Measurements from ENCODE around the gene NAALADL1.

NAALADL1 gene

GRCh38 chr11:65021509-65021908 is 36.8 kb downstream of the NAALADL1 start:
- no peak for DNase-seq (ENCODE audit: low read depth)
- TF ChIP-seq, protein P1, sequence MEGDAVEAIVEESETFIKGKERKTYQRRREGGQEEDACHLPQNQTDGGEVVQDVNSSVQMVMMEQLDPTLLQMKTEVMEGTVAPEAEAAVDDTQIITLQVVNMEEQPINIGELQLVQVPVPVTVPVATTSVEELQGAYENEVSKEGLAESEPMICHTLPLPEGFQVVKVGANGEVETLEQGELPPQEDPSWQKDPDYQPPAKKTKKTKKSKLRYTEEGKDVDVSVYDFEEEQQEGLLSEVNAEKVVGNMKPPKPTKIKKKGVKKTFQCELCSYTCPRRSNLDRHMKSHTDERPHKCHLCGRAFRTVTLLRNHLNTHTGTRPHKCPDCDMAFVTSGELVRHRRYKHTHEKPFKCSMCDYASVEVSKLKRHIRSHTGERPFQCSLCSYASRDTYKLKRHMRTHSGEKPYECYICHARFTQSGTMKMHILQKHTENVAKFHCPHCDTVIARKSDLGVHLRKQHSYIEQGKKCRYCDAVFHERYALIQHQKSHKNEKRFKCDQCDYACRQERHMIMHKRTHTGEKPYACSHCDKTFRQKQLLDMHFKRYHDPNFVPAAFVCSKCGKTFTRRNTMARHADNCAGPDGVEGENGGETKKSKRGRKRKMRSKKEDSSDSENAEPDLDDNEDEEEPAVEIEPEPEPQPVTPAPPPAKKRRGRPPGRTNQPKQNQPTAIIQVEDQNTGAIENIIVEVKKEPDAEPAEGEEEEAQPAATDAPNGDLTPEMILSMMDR (IDR thresholded peaks at IDR 0.05; ENCODE audit: low read depth, low read length) = no peak
- TF ChIP-seq MYC (IDR thresholded peaks at IDR 0.05; ENCODE audit: low read depth, low read length) (no peak), POLR2A (IDR thresholded peaks at IDR 0.05; ENCODE audit: extremely low read depth, insufficient read length) (no peak), MAX (IDR thresholded peaks at IDR 0.05; ENCODE audit: low read depth, low read length) (no peak)
- no peak overlapping the region for H3K4me3 ChIP-seq (ENCODE audit: low read depth, low read length)

DNA sequence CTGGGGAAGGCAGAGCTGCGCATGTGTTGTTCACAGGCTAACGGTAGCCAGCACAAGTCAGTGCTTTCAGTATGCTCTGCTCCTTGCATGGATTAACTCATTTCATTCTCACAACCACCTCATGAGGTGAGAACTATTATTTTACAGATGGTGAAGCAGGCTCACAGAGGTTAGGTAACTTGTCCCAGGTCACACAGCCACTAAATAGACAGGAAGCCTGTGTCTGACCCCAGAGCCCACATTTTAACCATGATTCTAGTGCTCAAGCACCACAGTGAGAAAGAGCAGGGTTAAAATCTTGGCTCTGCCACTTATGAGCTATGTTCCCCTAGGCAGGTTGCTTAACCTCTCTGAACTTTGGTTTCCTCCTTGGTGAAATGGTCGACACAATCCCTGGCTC is 37.4 kb downstream of the NAALADL1 start:
- H3K4me3 ChIP-seq (ENCODE audit: low read depth, low read length) = no peak overlapping the region
- peak; percentile 43 for DNase-seq (ENCODE audit: low read depth)
- no peak for TF ChIP-seq MYC (IDR thresholded peaks at IDR 0.05; ENCODE audit: low read depth, low read length)
- no peak for TF ChIP-seq MAX (IDR thresholded peaks at IDR 0.05; ENCODE audit: low read depth, low read length)
- TF ChIP-seq, protein P1 (IDR thresholded peaks at IDR 0.05; ENCODE audit: low read depth, low read length) = no peak
- no peak for TF ChIP-seq POLR2A (IDR thresholded peaks at IDR 0.05; ENCODE audit: extremely low read depth, insufficient read length)

DNA sequence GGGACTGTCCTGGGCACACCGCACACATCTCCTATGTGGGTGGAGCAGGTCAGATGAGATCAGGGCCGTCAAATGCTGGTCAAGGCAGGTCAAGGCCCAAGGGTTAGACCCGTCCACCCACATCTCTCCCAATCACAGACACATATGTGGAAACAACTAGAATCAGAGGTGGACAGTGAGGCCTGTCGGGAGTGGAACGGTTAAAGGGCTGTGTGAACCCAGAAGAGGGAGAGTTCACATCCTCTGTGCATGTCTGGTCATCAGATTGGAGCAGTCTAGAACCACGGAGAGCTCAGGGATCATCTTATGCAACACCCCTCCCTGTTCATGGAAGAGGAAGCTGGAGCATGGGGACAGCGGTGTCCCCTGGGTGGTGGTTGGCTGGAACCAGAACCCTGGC is 38.5 kb downstream of the NAALADL1 start:
- TF ChIP-seq MAX (IDR thresholded peaks at IDR 0.05; ENCODE audit: low read depth, low read length) = no peak
- TF ChIP-seq, protein P1 (IDR thresholded peaks at IDR 0.05; ENCODE audit: low read depth, low read length) = no peak
- no peak overlapping the region for H3K4me3 ChIP-seq (ENCODE audit: low read depth, low read length)

GRCh38 chr11:65017937-65018336 is 40.4 kb downstream of the NAALADL1 start:
- TF ChIP-seq, protein P1 (IDR thresholded peaks at IDR 0.05; ENCODE audit: low read depth, low read length) = no peak
- TF ChIP-seq MYC (IDR thresholded peaks at IDR 0.05; ENCODE audit: low read depth, low read length) (no peak), MAX (IDR thresholded peaks at IDR 0.05; ENCODE audit: low read depth, low read length) (no peak), POLR2A (IDR thresholded peaks at IDR 0.05; ENCODE audit: extremely low read depth, insufficient read length) (no peak)
- no peak overlapping the region for H3K4me3 ChIP-seq (ENCODE audit: low read depth, low read length)
- no peak for DNase-seq (ENCODE audit: low read depth)

More for the DNA sequence above, 38.5 kb downstream of the NAALADL1 start:
- no peak for DNase-seq (ENCODE audit: low read depth)

GRCh38 chr11:65016705-65017104 is 41.6 kb downstream of the NAALADL1 start:
- peak; percentile 38 for DNase-seq (ENCODE audit: low read depth)
- no peak for TF ChIP-seq MAX (IDR thresholded peaks at IDR 0.05; ENCODE audit: low read depth, low read length)
- TF ChIP-seq, protein P1 (IDR thresholded peaks at IDR 0.05; ENCODE audit: low read depth, low read length) = peak; percentile 20
- no peak for TF ChIP-seq MYC (IDR thresholded peaks at IDR 0.05; ENCODE audit: low read depth, low read length)
- no peak for TF ChIP-seq POLR2A (IDR thresholded peaks at IDR 0.05; ENCODE audit: extremely low read depth, insufficient read length)
- H3K4me3 ChIP-seq (ENCODE audit: low read depth, low read length) = no peak overlapping the region

DNA sequence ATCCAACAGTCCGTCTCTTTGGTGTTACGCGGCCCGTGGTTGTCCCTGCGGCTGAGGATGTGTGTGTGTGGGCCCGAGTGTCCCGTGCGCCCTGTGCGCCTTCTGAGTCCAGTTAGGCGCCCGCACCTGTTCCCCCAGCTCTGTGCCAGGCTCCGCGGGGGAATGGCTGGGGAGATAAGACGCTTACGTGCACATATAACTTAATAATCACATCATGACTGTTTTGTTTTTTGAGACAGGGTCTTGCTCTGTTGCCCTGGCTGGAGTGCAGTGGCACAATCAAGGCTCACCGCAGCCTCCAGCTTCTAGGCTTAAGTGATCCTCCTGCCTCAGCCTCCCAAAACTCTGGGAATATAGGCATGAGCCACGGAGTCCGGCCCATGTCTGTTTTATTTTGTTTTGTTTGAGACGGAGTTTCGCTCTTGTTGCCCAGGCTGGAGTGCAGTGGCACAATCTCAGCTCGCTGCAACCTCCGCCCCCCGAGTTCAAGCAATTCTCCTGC is 43.6 kb downstream of the NAALADL1 start:
- H3K4me3 ChIP-seq (ENCODE audit: low read depth, low read length) = peak overlapping the region; percentile 85
- DNase-seq (ENCODE audit: low read depth) = no peak
- TF ChIP-seq POLR2A (IDR thresholded peaks at IDR 0.05; ENCODE audit: extremely low read depth, insufficient read length) (no peak), MAX (IDR thresholded peaks at IDR 0.05; ENCODE audit: low read depth, low read length) (no peak), MYC (IDR thresholded peaks at IDR 0.05; ENCODE audit: low read depth, low read length) (no peak)
- TF ChIP-seq, protein P1 (IDR thresholded peaks at IDR 0.05; ENCODE audit: low read depth, low read length) = no peak

All from NB4 (cell line).